ENCODE measurements around the gene WNT3A.

GRCh38 chr1:228070173-228070572, 63.4 kb downstream of the WNT3A start:
- TF ChIP-seq CTCF (IDR thresholded peaks at IDR 0.05) (no peak), POLR2A (IDR thresholded peaks at IDR 0.05) (no peak)

All from esophagus squamous epithelium (tissue), 4 donors.